GM23248 (cell line): ENCODE measurements around the gene ZSCAN25. TPM values are rescaled to one million over a fixed set of nuclear protein-coding genes. Genes with fewer than 3 reads are reported as not detected.
"Not testable (repeated sequence)": the region's sequence is repeated elsewhere in the genome, so short reads cannot be mapped to it uniquely, and the experiment has no call there.

Source experiments
- DNase-seq: peaks from one replicate; pipeline ENCODE4 v3.0.0-alpha.2; 2015
- H2AFZ ChIP-seq: fragments of 200-600 bp; sonication (generic); 2 replicates; pipeline ENCODE4 v1.6.1; 2016; ENCODE audit warnings: antibody characterized with exemption
- H3F3A ChIP-seq: fragments of 200-600 bp; sonication (generic); 2 replicates; pipeline ENCODE4 v1.6.1; 2016; ENCODE audit warnings: mild to moderate bottlenecking, antibody characterized with exemption, mixed run types; ENCODE audit not compliant: insufficient read depth
- H3K27ac ChIP-seq: fragments of 200-600 bp; sonication (generic); 2 replicates; pipeline ENCODE4 v1.5.1; 2016; ENCODE audit warnings: mild to moderate bottlenecking
- H3K27me3 ChIP-seq: fragments of 200-600 bp; sonication (generic); replicated peaks from 2 replicates; pipeline ENCODE4 v1.6.1; 2016; ENCODE audit warnings: mild to moderate bottlenecking; ENCODE audit not compliant: insufficient read depth
- H3K36me3 ChIP-seq: fragments of 200-600 bp; sonication (generic); 2 replicates; pipeline ENCODE4 v1.6.1; 2016; ENCODE audit warnings: low read depth, mild to moderate bottlenecking
- H3K4me1 ChIP-seq: fragments of 200-600 bp; sonication (generic); 2 replicates; pipeline ENCODE4 v1.6.1; 2016; ENCODE audit warnings: mild to moderate bottlenecking; ENCODE audit not compliant: insufficient read depth
- H3K4me2 ChIP-seq: fragments of 200-600 bp; sonication (generic); one replicate; pipeline ENCODE4 v1.6.1; 2016; ENCODE audit warnings: mild to moderate bottlenecking; ENCODE audit not compliant: unreplicated experiment
- H3K4me3 ChIP-seq: fragments of 200-600 bp; sonication (generic); 2 replicates; pipeline ENCODE4 v1.5.1; 2016; ENCODE audit warnings: mild to moderate bottlenecking
- H3K79me2 ChIP-seq: fragments of 200-600 bp; sonication (generic); 2 replicates; pipeline ENCODE4 v1.6.1; 2016; ENCODE audit warnings: mild to moderate bottlenecking; ENCODE audit not compliant: insufficient read depth
- H3K9ac ChIP-seq: fragments of 200-600 bp; sonication (generic); 2 replicates; pipeline ENCODE4 v1.6.1; 2016; ENCODE audit warnings: mild to moderate bottlenecking
- H3K9me2 ChIP-seq: fragments of 200-600 bp; sonication (generic); 2 replicates; pipeline ENCODE4 v1.6.1; 2016; ENCODE audit warnings: mixed run types, mild to moderate bottlenecking, moderate library complexity; ENCODE audit not compliant: insufficient read depth
- H3K9me3 ChIP-seq: fragments of 200-600 bp; sonication (generic); one replicate; pipeline ENCODE4 v1.6.1; 2017; ENCODE audit warnings: low read depth
- H4K20me1 ChIP-seq: fragments of 200-600 bp; sonication (generic); 2 replicates; pipeline ENCODE4 v1.6.0; 2016; ENCODE audit not compliant: insufficient read depth
- EZH2 ChIP-seq: fragments of 200-600 bp; sonication (generic); IDR thresholded peaks from 2 replicates; pipeline ENCODE4 v1.6.1; 2018; ENCODE audit warnings: antibody characterized with exemption, mild to moderate bottlenecking; ENCODE audit not compliant: insufficient read depth, poor library complexity, severe bottlenecking
- EZH2phosphoT487 ChIP-seq: fragments of 200-600 bp; sonication (generic); IDR thresholded peaks from 2 replicates; pipeline ENCODE4 v1.6.1; 2018; ENCODE audit warnings: antibody characterized with exemption, moderate library complexity, mild to moderate bottlenecking, low read depth; ENCODE audit not compliant: insufficient read depth
- WGBS, 2 experiments: methylation state at CpG; one replicate each; pipeline ENCODE4 v1.1.6; 2015 to 2017; ENCODE audit warnings: low lambda C conversion rate in 2 of 2, low coverage in 1 of 2; ENCODE audit errors: missing lambda C conversion rate in 2 of 2; 5-methylcytosine and 5-hydroxymethylcytosine counted together
- in situ Hi-C: fragments of 300-500 bp; cut with MboI; formaldehyde crosslinking; loops from 2 replicates; pipeline ENCODE4 v1.15.0; 2020
- polyA plus RNA-seq: library from polyadenylated mRNA; unstranded; fragments of >200 nt; fragmentation: Nextera tagmentation; extraction: Ambion mirVana; gene quantifications from 2 replicates; pipeline ENCODE4 v1.2.1, GENCODE V29; 2016
- total RNA-seq: library from RNA; depleted of rRNA; stranded (reverse); fragments of >200 nt; shearing (Covaris generic); gene quantifications from 2 replicates; pipeline ENCODE4 v1.2.3, GENCODE V29; 2014; rRNA removed

The ZSCAN25 gene
- total RNA-seq (7.2 and 9.7 TPM in 2 replicates), polyA plus RNA-seq (6.4 and 6.5 TPM in 2 replicates)

DNA sequence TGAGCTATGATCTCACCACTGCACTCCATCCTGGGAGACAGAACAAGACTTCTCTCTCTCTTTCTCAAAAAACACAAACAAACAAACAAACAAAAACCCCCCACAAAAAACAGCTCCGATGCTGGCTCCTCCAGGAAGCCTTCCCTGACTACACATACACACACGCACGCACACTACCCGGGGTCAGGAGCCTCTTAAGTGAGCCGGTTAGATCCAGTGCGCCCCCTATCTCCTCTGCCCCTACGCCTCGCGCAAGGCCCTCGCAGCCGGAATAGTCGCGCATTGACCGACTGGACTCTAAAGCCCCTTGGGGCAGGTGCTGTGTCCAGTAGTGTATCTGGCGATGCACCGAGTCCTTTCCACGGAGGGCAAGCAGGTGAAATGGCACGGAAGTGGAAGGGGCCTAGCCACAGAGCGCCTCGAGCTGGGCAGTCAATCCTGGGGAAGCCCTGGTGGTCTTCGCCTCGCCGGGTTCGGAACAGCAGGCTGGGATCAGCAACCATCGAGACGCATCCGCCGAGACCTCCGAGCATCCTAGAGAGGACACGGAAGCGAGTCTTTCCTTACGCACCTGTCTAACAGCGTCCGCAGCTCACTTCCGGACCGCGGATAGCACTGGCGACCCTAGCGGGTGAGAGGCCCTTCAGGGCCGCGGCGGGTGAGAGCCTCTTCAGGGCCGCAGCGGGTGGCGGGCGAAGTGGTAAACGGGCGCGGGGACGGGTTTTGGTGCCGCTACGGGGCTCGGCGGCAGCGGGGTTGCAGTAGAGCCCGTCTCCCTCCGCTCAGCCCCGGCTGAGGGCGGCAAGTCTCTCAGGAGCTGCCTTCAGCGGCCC is at the start of gene ZSCAN25:
Gene ZSCAN25, plus strand, starts transcription at position 588 of the 833 bp plus-strand sequence. CDS start 2,661 bp downstream, outside the sequence.
- H3K27ac ChIP-seq: peak within 1 kb of the TSS; percentile 40
- in situ Hi-C loops: no loop called here
- peaks cover 25% of the 10 kb centered on the region for H3F3A ChIP-seq
- WGBS, 2 experiments: 2 to 3% methylated on average over 46 to 60 of the region's 60 CpGs
- H4K20me1 ChIP-seq: no peaks in the 10 kb centered on the region
- peak; percentile 94 for DNase-seq
- H3K36me3 ChIP-seq: peaks cover 20% of the 10 kb centered on the region
- peak within 1 kb of the TSS; percentile 98 for H2AFZ ChIP-seq
- no peaks in the 10 kb centered on the region for H3K9me3 ChIP-seq
- H3K4me1 ChIP-seq: peaks cover 21% of the 10 kb centered on the region
- TF ChIP-seq EZH2phosphoT487: no peak
- TF ChIP-seq EZH2: no peak
- H3K4me3 ChIP-seq: peak within 1 kb of the TSS; percentile 91
- H3K27me3 ChIP-seq: no peaks in the 10 kb centered on the region
- H3K4me2 ChIP-seq: peak within 1 kb of the TSS; percentile 85
- H3K9ac ChIP-seq: peak within 1 kb of the TSS; percentile 90
- peaks cover 46% of the 10 kb centered on the region for H3K79me2 ChIP-seq
- no peaks in the 10 kb centered on the region for H3K9me2 ChIP-seq

GRCh38 chr7:99568770-99569169 is 48.0 kb upstream of the ZSCAN25 start:
- H3K4me3 ChIP-seq, DNase-seq, H3K27me3 ChIP-seq, H3K9me2 ChIP-seq, H3K9ac ChIP-seq, in situ Hi-C loops, H3K9me3 ChIP-seq, H3K4me2 ChIP-seq, H2AFZ ChIP-seq, H3K27ac ChIP-seq, H4K20me1 ChIP-seq: not testable (repeated sequence)
- Histone ChIP-seq H3K4me1 (peaks cover 12% of the 10 kb centered on the region), H3K36me3 (peaks cover 75% of the 10 kb centered on the region), H3K79me2 (peaks cover 74% of the 10 kb centered on the region), H3F3A (peaks cover 41% of the 10 kb centered on the region)
- WGBS, 2 experiments: 88 to 90% methylated on average over 7 of the region's 7 CpGs

DNA sequence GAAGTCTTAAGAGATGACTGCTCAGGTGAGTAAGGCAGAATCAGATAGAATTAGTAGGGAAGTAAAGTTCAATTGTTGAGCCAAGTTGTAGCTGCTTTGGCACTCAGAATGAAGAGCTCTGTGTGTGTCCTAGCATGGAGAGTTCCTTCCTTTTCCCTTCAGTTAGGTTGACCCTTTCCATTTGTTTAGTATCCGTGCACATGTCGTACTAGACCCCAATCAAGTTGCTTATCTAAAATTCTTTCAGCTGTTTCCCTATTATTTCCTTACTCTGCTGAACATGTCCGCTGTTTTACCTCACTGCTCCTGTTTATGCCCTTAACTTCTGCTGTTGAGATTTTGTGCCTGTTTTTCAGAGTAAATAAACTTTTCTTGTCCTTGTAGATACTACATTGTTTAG is 45.0 kb upstream of the ZSCAN25 start:
- H3K4me1 ChIP-seq: no peaks in the 10 kb centered on the region
- H3K4me2 ChIP-seq: no peak overlapping the region
- TF ChIP-seq EZH2 (no peak), EZH2phosphoT487 (no peak)
- H3K9me2 ChIP-seq: no peaks in the 10 kb centered on the region
- H3K27me3 ChIP-seq: no peaks in the 10 kb centered on the region
- no peak overlapping the region for H3K9ac ChIP-seq
- H3K27ac ChIP-seq: no peak overlapping the region
- H2AFZ ChIP-seq: no peak overlapping the region
- no peaks in the 10 kb centered on the region; the same call in none of the 2 replicates for H4K20me1 ChIP-seq
- H3K4me3 ChIP-seq: no peak overlapping the region
- no peak for DNase-seq
- H3K9me3 ChIP-seq: no peaks in the 10 kb centered on the region
- H3K36me3 ChIP-seq: peaks cover 64% of the 10 kb centered on the region
- H3F3A ChIP-seq: peaks cover 48% of the 10 kb centered on the region
- 94 to 96% methylated on average over 3 of the region's 3 CpGs for WGBS, 2 experiments
- in situ Hi-C loops: no loop called here
- H3K79me2 ChIP-seq: peaks cover 48% of the 10 kb centered on the region

- Histone ChIP-seq H3K79me2 (peaks cover 33% of the 10 kb centered on the region), H3K27ac (no peak overlapping the region)
- WGBS, 2 experiments: 93 to 100% methylated on average over 1 of the region's 1 CpG
Observed at GRCh38 chr7:99573257-99573656, 43.5 kb upstream of the ZSCAN25 start.

More at GRCh38 chr7:99573257-99573656, 43.5 kb upstream of the ZSCAN25 start:
- Histone ChIP-seq H3K27me3 (no peaks in the 10 kb centered on the region), H3K36me3 (peaks cover 64% of the 10 kb centered on the region), H3F3A (peaks cover 60% of the 10 kb centered on the region), H2AFZ (no peak overlapping the region), H3K4me3 (no peak overlapping the region), H3K4me2 (no peak overlapping the region), H3K9me3 (no peaks in the 10 kb centered on the region), H4K20me1 (no peaks in the 10 kb centered on the region; the same call in none of the 2 replicates), H3K9ac (no peak overlapping the region), H3K4me1 (no peaks in the 10 kb centered on the region), H3K9me2 (no peaks in the 10 kb centered on the region)
- TF ChIP-seq EZH2phosphoT487: no peak
- DNase-seq: no peak
- in situ Hi-C loops: no loop called here
